SU-DHL-6 (cell line): Measurements from ENCODE around the gene UQCC3.

Experiments used
- CTCF ChIP-seq: fragments of 200-600 bp; sonication (generic); IDR thresholded peaks from one replicate; pipeline ENCODE4 v1.5.1; 2017; ENCODE audit warnings: antibody characterized with exemption, mild to moderate bottlenecking, low read length, moderate library complexity; ENCODE audit not compliant: insufficient read depth, poor library complexity, severe bottlenecking
- EZH2phosphoT487 ChIP-seq: fragments of 200-600 bp; sonication (generic), shearing (Covaris generic); conservative IDR thresholded peaks from 2 replicates; pipeline ENCODE4 v1.6.1; 2018; ENCODE audit warnings: mild to moderate bottlenecking, antibody characterized with exemption, low read length, moderate library complexity, mixed read lengths

DNA sequence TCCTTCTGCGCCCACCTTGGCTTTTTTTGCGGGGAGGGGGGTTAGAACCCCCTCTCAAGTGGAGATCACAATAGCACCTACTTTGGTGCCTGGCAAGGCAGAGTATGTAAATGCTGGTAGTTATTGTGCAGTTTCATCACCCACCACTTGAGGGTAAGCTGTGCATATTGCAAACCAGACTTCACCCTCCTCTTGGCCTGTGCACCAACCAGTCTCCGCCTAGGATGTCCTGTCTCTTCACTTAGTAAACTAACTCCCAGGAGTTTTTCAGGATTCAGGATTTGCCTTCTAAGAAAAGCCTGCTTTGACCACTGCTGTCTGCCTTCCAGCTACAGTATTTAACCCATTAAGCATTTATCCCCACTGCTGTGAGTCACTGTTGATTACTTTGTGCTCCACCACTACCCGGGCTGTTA, 9.4 kb downstream of the UQCC3 start:
- TF ChIP-seq CTCF (peak; percentile 39), EZH2phosphoT487 (no peak)
